Thoracic aorta (tissue), 2 donors: ENCODE data around the gene RUNX2. TPM values are rescaled to one million over a fixed set of nuclear protein-coding genes. Genes with fewer than 3 reads are reported as not detected.

ENCODE experiments used
- ATAC-seq: fragments of 150-250 bp; one replicate; pipeline ENCODE4 v1.8.0; 2017; ENCODE audit warnings: low read depth; ENCODE audit not compliant: insufficient number of reproducible peaks, low FRiP score
- DNase-seq: peaks from one replicate; pipeline ENCODE4 v3.0.0-alpha.2; 2020; ENCODE audit warnings: low spot score
- H3K27ac ChIP-seq, 2 donors: fragments of 200-600 bp; sonication (generic); 1 replicate in 1 of 2; 2 replicates in 1 of 2; pipeline ENCODE4 v1.5.1; 2016; ENCODE audit warnings: mild to moderate bottlenecking in 2 of 2, moderate library complexity in 2 of 2
- H3K27me3 ChIP-seq: fragments of 200-600 bp; sonication (generic); replicated peaks from 2 replicates; pipeline ENCODE4 v1.6.0; 2016; ENCODE audit warnings: mild to moderate bottlenecking; ENCODE audit not compliant: insufficient read depth
- H3K36me3 ChIP-seq: fragments of 200-600 bp; sonication (generic); one replicate; pipeline ENCODE4 v1.5.1; 2016
- H3K4me1 ChIP-seq, 2 donors: fragments of 200-600 bp; sonication (generic); 1 replicate in 1 of 2; 2 replicates in 1 of 2; pipeline versions ENCODE4 v1.5.1 to v1.6.0; 2016; ENCODE audit warnings: low read depth in 2 of 2, mild to moderate bottlenecking in 1 of 2; ENCODE audit not compliant: control insufficient read depth in 1 of 2
- H3K4me3 ChIP-seq: fragments of 200-600 bp; sonication (generic); 2 replicates; pipeline ENCODE4 v1.5.1; 2016; ENCODE audit warnings: mild to moderate bottlenecking
- H3K9me3 ChIP-seq: fragments of 200-600 bp; sonication (generic); 2 replicates; pipeline ENCODE4 v1.5.1; 2016
- total RNA-seq, 2 donors: library from RNA; depleted of rRNA; stranded (reverse); fragments of >200 nt; gene quantifications; one replicate each; pipeline versions ENCODE4 v1.1.0 to v1.2.3, GENCODE V29; 2016
- TF ChIP-seq, protein P1 (sequence below): fragments of 200-600 bp; sonication (generic); IDR thresholded peaks from one replicate; pipeline ENCODE4 v1.5.1; 2019; ENCODE audit warnings: antibody characterized with exemption

Gene RUNX2
- total RNA-seq, 2 donors from 2014 or later: 3.2 to 7.9 TPM

- TF ChIP-seq, protein P1, sequence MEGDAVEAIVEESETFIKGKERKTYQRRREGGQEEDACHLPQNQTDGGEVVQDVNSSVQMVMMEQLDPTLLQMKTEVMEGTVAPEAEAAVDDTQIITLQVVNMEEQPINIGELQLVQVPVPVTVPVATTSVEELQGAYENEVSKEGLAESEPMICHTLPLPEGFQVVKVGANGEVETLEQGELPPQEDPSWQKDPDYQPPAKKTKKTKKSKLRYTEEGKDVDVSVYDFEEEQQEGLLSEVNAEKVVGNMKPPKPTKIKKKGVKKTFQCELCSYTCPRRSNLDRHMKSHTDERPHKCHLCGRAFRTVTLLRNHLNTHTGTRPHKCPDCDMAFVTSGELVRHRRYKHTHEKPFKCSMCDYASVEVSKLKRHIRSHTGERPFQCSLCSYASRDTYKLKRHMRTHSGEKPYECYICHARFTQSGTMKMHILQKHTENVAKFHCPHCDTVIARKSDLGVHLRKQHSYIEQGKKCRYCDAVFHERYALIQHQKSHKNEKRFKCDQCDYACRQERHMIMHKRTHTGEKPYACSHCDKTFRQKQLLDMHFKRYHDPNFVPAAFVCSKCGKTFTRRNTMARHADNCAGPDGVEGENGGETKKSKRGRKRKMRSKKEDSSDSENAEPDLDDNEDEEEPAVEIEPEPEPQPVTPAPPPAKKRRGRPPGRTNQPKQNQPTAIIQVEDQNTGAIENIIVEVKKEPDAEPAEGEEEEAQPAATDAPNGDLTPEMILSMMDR: no peak
- Histone ChIP-seq H3K27ac (no peak overlapping the region), H3K36me3 (no peaks in the 10 kb centered on the region), H3K4me3 (no peak overlapping the region), H3K4me1 (no peaks in the 10 kb centered on the region), H3K9me3 (no peaks in the 10 kb centered on the region), H3K27me3 (no peaks in the 10 kb centered on the region)
- DNase-seq (no peak), ATAC-seq (no peak)
These were observed 215.4 kb downstream of the RUNX2 start for GRCh38 chr6:45543298-45544235.

DNA sequence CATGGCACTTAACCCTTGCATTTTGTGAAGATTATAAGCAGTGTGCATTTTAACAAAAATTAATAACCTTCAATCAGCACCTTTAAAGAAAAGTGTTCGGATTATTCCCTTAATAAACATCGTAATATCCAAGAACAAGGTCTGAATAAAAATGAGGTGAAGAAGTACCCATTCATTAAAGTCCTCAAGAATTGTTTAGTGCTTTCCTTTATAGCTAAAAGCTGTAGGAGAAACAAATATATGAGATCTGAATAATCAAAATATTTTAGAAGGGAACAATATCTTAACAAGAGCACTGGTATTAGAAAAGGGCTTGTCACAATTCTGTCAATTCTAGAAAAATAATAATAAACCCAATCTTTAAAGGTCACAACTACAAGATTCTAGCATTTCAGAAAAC is 217.3 kb downstream of the RUNX2 start:
- DNase-seq (no peak), ATAC-seq (no peak)
- TF ChIP-seq, protein P1: no peak
- Histone ChIP-seq H3K4me1 (no peaks in the 10 kb centered on the region), H3K27ac (no peak overlapping the region), H3K27me3 (no peaks in the 10 kb centered on the region), H3K36me3 (no peaks in the 10 kb centered on the region), H3K9me3 (no peaks in the 10 kb centered on the region), H3K4me3 (no peak overlapping the region)

- no peaks in the 10 kb centered on the region for H3K36me3 ChIP-seq
- DNase-seq (no peak), ATAC-seq (no peak)
- no peaks in the 10 kb centered on the region for H3K9me3 ChIP-seq
- no peaks in the 10 kb centered on the region for H3K27me3 ChIP-seq
- no peak overlapping the region for H3K4me3 ChIP-seq
- H3K27ac ChIP-seq: no peak overlapping the region
- no peaks in the 10 kb centered on the region for H3K4me1 ChIP-seq
- TF ChIP-seq, protein P1: no peak
These were observed 220.8 kb downstream of the RUNX2 start for GRCh38 chr6:45548657-45549515.

DNA sequence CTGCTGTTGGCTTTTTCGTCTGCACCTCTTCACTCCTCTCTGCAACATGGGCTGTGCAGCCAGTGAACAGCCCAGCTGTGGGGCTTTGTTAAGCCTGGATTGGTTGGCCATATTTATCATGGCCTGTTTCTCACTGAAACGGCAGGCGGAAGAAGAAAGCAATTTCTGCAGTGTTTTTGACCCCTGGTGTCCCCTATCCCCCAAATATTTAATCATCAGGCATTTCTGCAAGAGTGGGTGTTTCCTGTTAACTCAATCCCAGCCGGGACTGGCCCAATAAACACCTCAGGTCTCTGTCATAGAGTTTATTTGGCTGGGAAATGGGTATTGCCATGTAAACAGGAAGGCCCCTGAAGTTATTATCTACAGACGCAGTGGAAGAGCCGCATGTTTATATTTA is 224.4 kb downstream of the RUNX2 start:
- TF ChIP-seq, protein P1: no peak
- no peaks in the 10 kb centered on the region for H3K9me3 ChIP-seq
- no peak for DNase-seq
- no peak overlapping the region for H3K4me3 ChIP-seq
- no peak overlapping the region for H3K27ac ChIP-seq
- H3K27me3 ChIP-seq: no peaks in the 10 kb centered on the region
- H3K4me1 ChIP-seq: peaks cover 5 to 9% of the 10 kb centered on the region in 2 donors
- no peaks in the 10 kb centered on the region for H3K36me3 ChIP-seq
- ATAC-seq: no peak

DNA sequence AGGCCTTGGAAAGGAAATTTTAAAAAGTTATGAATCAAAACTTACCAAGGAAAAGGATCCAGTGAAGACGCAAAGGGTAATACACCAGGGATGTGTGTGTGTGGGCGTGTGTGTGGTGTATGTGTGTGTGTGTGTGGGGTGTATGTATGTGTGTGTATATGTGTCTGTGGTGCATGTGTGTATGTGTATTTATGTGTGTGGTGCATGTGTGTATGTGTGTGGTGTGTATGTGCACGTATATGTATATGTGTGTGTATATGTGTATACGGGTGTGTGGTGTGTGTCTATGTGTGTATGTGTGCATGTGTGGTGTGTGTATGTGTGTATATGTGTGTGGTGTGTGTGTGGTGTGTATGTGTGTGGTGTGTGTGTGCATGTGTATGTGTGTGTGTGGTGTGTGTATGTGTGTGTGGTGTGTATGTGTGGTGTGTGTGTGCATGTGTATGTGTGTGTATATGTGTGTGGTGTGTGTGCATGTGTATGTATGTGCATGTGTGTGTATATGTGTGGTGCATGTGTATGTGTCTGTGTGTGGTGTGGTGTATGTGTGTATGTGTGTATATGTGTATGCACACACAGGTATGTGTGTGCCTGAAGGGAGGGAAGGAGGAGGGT is 225.7 kb downstream of the RUNX2 start:
- Histone ChIP-seq H3K27me3 (no peaks in the 10 kb centered on the region), H3K4me1 (peaks cover 5 to 9% of the 10 kb centered on the region in 2 donors), H3K4me3 (no peak overlapping the region), H3K27ac (no peak overlapping the region), H3K36me3 (no peaks in the 10 kb centered on the region), H3K9me3 (no peaks in the 10 kb centered on the region)
- ATAC-seq: no peak
- TF ChIP-seq, protein P1: no peak
- no peak for DNase-seq
